IMR-90 (cell line): ENCODE measurements around the gene ATP5F1B.

Source experiments
- BHLHE40 ChIP-seq: fragments of 150-350 bp; IDR thresholded peaks from 2 replicates; pipeline ENCODE4 v1.6.1; 2016; ENCODE audit warnings: mild to moderate bottlenecking, low read depth, low read length
- CEBPB ChIP-seq: IDR thresholded peaks from 2 replicates; pipeline ENCODE4 v1.6.1; 2012; ENCODE audit warnings: low read depth, low read length, improper control_type of control experiment
- CHD1 ChIP-seq: IDR thresholded peaks from 2 replicates; pipeline ENCODE4 v1.6.1; 2012; ENCODE audit warnings: low read depth, low read length, improper control_type of control experiment
- CTCF ChIP-seq: conservative IDR thresholded peaks from 2 replicates; pipeline ENCODE4 v1.5.1; 2012; ENCODE audit warnings: mild to moderate bottlenecking, low read depth, low read length, improper control_type of control experiment
- ELK1 ChIP-seq: fragments of 150-350 bp; IDR thresholded peaks from 2 replicates; pipeline ENCODE4 v1.6.1; 2016; ENCODE audit warnings: low read depth, mild to moderate bottlenecking, low read length, moderate library complexity, borderline replicate concordance
- POLR2A ChIP-seq: IDR thresholded peaks from 2 replicates; pipeline ENCODE4 v1.6.1; 2012; ENCODE audit warnings: mild to moderate bottlenecking, low read depth, low read length
- RAD21 ChIP-seq: IDR thresholded peaks from 2 replicates; pipeline ENCODE4 v1.6.1; 2012; ENCODE audit warnings: low read length, improper control_type of control experiment
- RCOR1 ChIP-seq: IDR thresholded peaks from 2 replicates; pipeline ENCODE4 v1.6.1; 2012; ENCODE audit warnings: mild to moderate bottlenecking, low read length, improper control_type of control experiment; ENCODE audit not compliant: insufficient replicate concordance
- RFX5 ChIP-seq: IDR thresholded peaks from 2 replicates; pipeline ENCODE4 v1.8.0; 2012; ENCODE audit warnings: low read depth, mild to moderate bottlenecking, low read length, moderate library complexity
- SMC3 ChIP-seq: fragments of 150-350 bp; IDR thresholded peaks from 2 replicates; pipeline ENCODE4 v1.6.1; 2016; ENCODE audit warnings: low read depth, mild to moderate bottlenecking, antibody characterized with exemption, low read length, moderate library complexity
- USF2 ChIP-seq: fragments of 150-350 bp; IDR thresholded peaks from 2 replicates; pipeline ENCODE4 v1.6.1; 2017; ENCODE audit warnings: mild to moderate bottlenecking, antibody characterized with exemption, low read length, low read depth

- TF ChIP-seq CTCF (no peak), RAD21 (no peak), CEBPB (no peak), RFX5 (no peak), SMC3 (no peak), ELK1 (no peak), POLR2A (no peak), RCOR1 (no peak), USF2 (peak; percentile 52), CHD1 (no peak), BHLHE40 (no peak)
Measured at GRCh38 chr12:56630180-56630632, 15.6 kb downstream of the ATP5F1B start, which contains the start of gene BAZ2A.
